ENCODE data around the gene UBXN1.

Gene UBXN1

GRCh38 chr11:62646825-62647608, 31.9 kb downstream of the UBXN1 start:
- H3K9ac ChIP-seq (ENCODE audit: low read length) = peak overlapping the region; percentile 98; the same call in 1 of the 2 replicates

DNA sequence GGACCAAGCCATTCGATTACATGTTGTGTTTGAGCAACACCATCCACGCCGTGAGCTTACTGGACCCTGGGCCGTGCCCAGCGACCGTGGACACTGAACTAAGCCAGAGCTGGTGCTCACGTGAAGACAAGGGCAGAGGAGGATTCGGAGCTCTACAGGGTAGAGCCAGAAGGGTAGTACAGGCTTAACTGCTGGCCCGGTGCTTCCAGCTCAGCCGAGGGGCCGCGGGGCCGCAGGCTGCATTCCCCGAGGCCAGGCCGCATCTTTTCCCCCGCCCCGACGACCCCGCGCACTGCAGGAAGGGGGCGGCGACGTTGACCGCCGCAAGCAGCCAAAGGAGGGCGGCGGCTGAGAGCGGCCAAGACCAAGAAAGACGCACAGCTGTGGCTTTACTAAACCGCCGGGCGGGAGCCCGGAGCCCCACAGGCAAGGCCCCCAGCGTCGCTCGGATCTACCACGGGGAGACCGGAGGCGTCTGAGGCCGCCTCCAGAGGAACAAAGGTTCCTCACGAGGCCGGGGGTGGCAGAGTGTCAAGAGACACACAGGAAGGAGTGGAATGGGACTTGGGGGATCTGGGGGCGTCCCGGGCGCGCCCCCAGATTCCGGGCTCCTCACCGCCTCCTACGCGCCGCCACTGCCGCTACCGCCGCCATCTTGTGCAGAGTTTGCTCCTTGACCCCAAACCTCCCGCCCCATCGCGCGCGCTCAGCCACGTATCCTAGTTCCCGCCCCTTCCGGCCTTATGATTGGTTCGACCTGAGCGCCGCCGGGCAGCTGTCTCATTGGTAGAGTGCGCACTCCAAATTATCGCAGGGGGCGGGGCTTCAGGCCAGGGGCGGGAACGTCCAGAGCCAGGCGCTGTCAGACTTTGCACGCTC, 32.7 kb downstream of the UBXN1 start, which contains the start of gene GANAB:
Gene GANAB (minus strand): TSS at position 668 of the 879 bp plus-strand sequence. CDS start 14 bp downstream, at position 654.
- H3K36me3 ChIP-seq (ENCODE audit: low read length) = no peaks in the 10 kb centered on the region
- H3K27ac ChIP-seq (ENCODE audit: low read depth, low read length) = peak within 1 kb of the TSS; percentile 79
- peak within 1 kb of the TSS; percentile 89 for H3K4me3 ChIP-seq (ENCODE audit: insufficient read depth, low read length, poor library complexity, severe bottlenecking)
- H3K4me2 ChIP-seq (ENCODE audit: low read depth, low read length, poor library complexity, severe bottlenecking) = peak within 1 kb of the TSS; percentile 86
- H3K79me2 ChIP-seq (ENCODE audit: insufficient read depth, low read length) = peaks cover 49% of the 10 kb centered on the region
- no peaks in the 10 kb centered on the region for H4K20me1 ChIP-seq (ENCODE audit: low read depth, low read length)
- H3K9ac ChIP-seq (ENCODE audit: low read length) = peak within 1 kb of the TSS; percentile 98
- no peaks in the 10 kb centered on the region for H3K9me3 ChIP-seq (ENCODE audit: insufficient read depth, low read length)
- no peak within 1 kb of the TSS for H2AFZ ChIP-seq (ENCODE audit: low read depth, low read length, severe bottlenecking)
- H3K9me2 ChIP-seq (replicated peaks; ENCODE audit: insufficient read depth, low read length) = no peaks in the 10 kb centered on the region
- no peak for TF ChIP-seq EZH2phosphoT487 (conservative IDR thresholded peaks at IDR 0.05; ENCODE audit: low read length)
- TF ChIP-seq, protein P1, sequence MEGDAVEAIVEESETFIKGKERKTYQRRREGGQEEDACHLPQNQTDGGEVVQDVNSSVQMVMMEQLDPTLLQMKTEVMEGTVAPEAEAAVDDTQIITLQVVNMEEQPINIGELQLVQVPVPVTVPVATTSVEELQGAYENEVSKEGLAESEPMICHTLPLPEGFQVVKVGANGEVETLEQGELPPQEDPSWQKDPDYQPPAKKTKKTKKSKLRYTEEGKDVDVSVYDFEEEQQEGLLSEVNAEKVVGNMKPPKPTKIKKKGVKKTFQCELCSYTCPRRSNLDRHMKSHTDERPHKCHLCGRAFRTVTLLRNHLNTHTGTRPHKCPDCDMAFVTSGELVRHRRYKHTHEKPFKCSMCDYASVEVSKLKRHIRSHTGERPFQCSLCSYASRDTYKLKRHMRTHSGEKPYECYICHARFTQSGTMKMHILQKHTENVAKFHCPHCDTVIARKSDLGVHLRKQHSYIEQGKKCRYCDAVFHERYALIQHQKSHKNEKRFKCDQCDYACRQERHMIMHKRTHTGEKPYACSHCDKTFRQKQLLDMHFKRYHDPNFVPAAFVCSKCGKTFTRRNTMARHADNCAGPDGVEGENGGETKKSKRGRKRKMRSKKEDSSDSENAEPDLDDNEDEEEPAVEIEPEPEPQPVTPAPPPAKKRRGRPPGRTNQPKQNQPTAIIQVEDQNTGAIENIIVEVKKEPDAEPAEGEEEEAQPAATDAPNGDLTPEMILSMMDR (IDR thresholded peaks at IDR 0.05; ENCODE audit: insufficient read depth, low read length, poor library complexity, severe bottlenecking) = no peak
- H3F3A ChIP-seq (ENCODE audit: insufficient read depth) = peaks cover 4% of the 10 kb centered on the region
- no peaks in the 10 kb centered on the region for H3K27me3 ChIP-seq (ENCODE audit: low read length)

More at GRCh38 chr11:62646825-62647608, 31.9 kb downstream of the UBXN1 start:
- Histone ChIP-seq H3K79me2 (ENCODE audit: insufficient read depth, low read length) (peaks cover 52% of the 10 kb centered on the region), H3K9me3 (ENCODE audit: insufficient read depth, low read length) (no peaks in the 10 kb centered on the region), H3K27ac (ENCODE audit: low read depth, low read length) (peak overlapping the region; percentile 21; the same call in 1 of the 2 replicates), H3K27me3 (ENCODE audit: low read length) (no peaks in the 10 kb centered on the region), H2AFZ (ENCODE audit: low read depth, low read length, severe bottlenecking) (no peak overlapping the region), H3F3A (ENCODE audit: insufficient read depth) (peaks cover 4% of the 10 kb centered on the region), H3K36me3 (ENCODE audit: low read length) (no peaks in the 10 kb centered on the region), H3K9me2 (replicated peaks; ENCODE audit: insufficient read depth, low read length) (no peaks in the 10 kb centered on the region), H4K20me1 (ENCODE audit: low read depth, low read length) (no peaks in the 10 kb centered on the region), H3K4me2 (ENCODE audit: low read depth, low read length, poor library complexity, severe bottlenecking) (peak overlapping the region; percentile 36), H3K4me3 (ENCODE audit: insufficient read depth, low read length, poor library complexity, severe bottlenecking) (no peak overlapping the region)
- TF ChIP-seq EZH2phosphoT487 (conservative IDR thresholded peaks at IDR 0.05; ENCODE audit: low read length) = no peak
- TF ChIP-seq, protein P1 (IDR thresholded peaks at IDR 0.05; ENCODE audit: insufficient read depth, low read length, poor library complexity, severe bottlenecking) = no peak

DNA sequence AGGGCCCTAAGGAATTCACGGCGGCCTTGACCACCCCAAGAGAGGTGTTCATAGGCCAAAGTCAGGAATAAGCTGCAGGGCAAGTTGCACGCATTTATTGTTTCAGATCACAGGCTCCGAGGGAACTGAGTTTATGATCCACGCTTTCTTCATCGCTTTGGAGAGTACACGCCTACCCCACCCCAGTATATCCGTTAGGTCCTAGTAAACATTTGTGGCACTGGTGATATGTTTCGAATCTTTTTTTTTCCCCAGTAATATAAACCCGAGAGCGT, 33.3 kb downstream of the UBXN1 start:
- Histone ChIP-seq H3K27me3 (ENCODE audit: low read length) (no peaks in the 10 kb centered on the region), H3K9me3 (ENCODE audit: insufficient read depth, low read length) (no peaks in the 10 kb centered on the region), H3K9ac (ENCODE audit: low read length) (peak overlapping the region; percentile 98), H2AFZ (ENCODE audit: low read depth, low read length, severe bottlenecking) (no peak overlapping the region), H3K36me3 (ENCODE audit: low read length) (no peaks in the 10 kb centered on the region), H3K4me2 (ENCODE audit: low read depth, low read length, poor library complexity, severe bottlenecking) (peak overlapping the region; percentile 86), H4K20me1 (ENCODE audit: low read depth, low read length) (no peaks in the 10 kb centered on the region), H3K9me2 (replicated peaks; ENCODE audit: insufficient read depth, low read length) (no peaks in the 10 kb centered on the region), H3F3A (ENCODE audit: insufficient read depth) (peaks cover 4% of the 10 kb centered on the region), H3K27ac (ENCODE audit: low read depth, low read length) (peak overlapping the region; percentile 79), H3K4me3 (ENCODE audit: insufficient read depth, low read length, poor library complexity, severe bottlenecking) (peak overlapping the region; percentile 89), H3K79me2 (ENCODE audit: insufficient read depth, low read length) (peaks cover 51% of the 10 kb centered on the region)
- TF ChIP-seq, protein P1 (IDR thresholded peaks at IDR 0.05; ENCODE audit: insufficient read depth, low read length, poor library complexity, severe bottlenecking) = no peak
- TF ChIP-seq EZH2phosphoT487 (conservative IDR thresholded peaks at IDR 0.05; ENCODE audit: low read length) = no peak
